Adrenal gland (tissue), 12 donors: ENCODE measurements around the gene RETSAT. TPM values are rescaled to one million over a fixed set of nuclear protein-coding genes. Genes with fewer than 3 reads are reported as not detected.

Experiments used
- DNase-seq, 7 donors: peaks; one replicate each; pipeline ENCODE4 v3.0.0-alpha.2; 2019 to 2020
- H3K27ac ChIP-seq, 5 donors: fragments of 200-600 bp; sonication (generic) in 4 of 5; 1 replicate in 3 of 5; 2 replicates in 2 of 5; pipeline versions ENCODE4 v1.5.1 to v1.8.0; 2016 to 2020; ENCODE audit warnings: mild to moderate bottlenecking in 1 of 5
- H3K27me3 ChIP-seq: fragments of 200-600 bp; 2 replicates; pipeline ENCODE4 v1.8.0; 2021
- H3K36me3 ChIP-seq, 2 donors: fragments of 200-600 bp; replicated peaks in 1 of 2; 1 replicate in 1 of 2; 2 replicates in 1 of 2; pipeline versions ENCODE4 v1.5.1 to v1.8.0; 2018 to 2022
- H3K4me1 ChIP-seq, 2 donors: fragments of 200-600 bp; replicated peaks in 1 of 2; 1 replicate in 1 of 2; 2 replicates in 1 of 2; pipeline versions ENCODE4 v1.5.1 to v1.8.0; 2018 to 2021
- H3K4me3 ChIP-seq, 4 donors: fragments of 200-600 bp; sonication (generic) in 3 of 4; one replicate each; pipeline ENCODE4 v1.5.1; 2016 to 2018
- H3K9me3 ChIP-seq, 3 donors: fragments of 200-600 bp; sonication (generic) in 1 of 3; replicated peaks in 1 of 3; 1 replicate in 2 of 3; 2 replicates in 1 of 3; pipeline versions ENCODE4 v1.5.1 to v1.8.0; 2016 to 2021
- POLR2A ChIP-seq, 2 donors: fragments of 450-650 bp; IDR thresholded peaks; one replicate each; pipeline ENCODE4 v1.6.1; 2017; ENCODE audit warnings: antibody characterized with exemption in 2 of 2, mild to moderate bottlenecking in 2 of 2, moderate library complexity in 1 of 2
- WGBS, 4 donors: extraction: QIAGEN DNeasy Blood & Tissue Kit in 2 of 4; methylation state at CpG; one replicate each; pipeline versions ENCODE4 v1.1.5 to v1.1.7; 2013 to 2017; 5-methylcytosine and 5-hydroxymethylcytosine counted together
- intact Hi-C, 2 donors: fragments of 100-400 bp; cut with DNase I; formaldehyde crosslinking; loops; one replicate each; pipeline versions ENCODE4 v1.14.1 to v1.15.0; 2022 to 2023
- polyA plus RNA-seq, 3 donors: library from polyadenylated mRNA; stranded (reverse); fragments of 200-250 nt in 2 of 3; fragments of 350-450 nt in 1 of 3; fragmentation: Illumina TruSeq in 1 of 3; extraction: RNeasy Lipid Tissue Mini Kit (QIAGEN cat#74804) in 1 of 3; gene quantifications; one replicate each; pipeline ENCODE4 v1.2.3, GENCODE V29; 2013 to 2014
- total RNA-seq, 9 donors: library from RNA; depleted of rRNA in 4 of 9; stranded (reverse); fragments of >200 nt in 4 of 9; fragments of 120-200 nt in 1 of 9; fragmentation: NEBNext Ultra II Directional in 1 of 9; extraction: Animal tissue kit (Norgen Biotek cat#: 25700) in 1 of 9; gene quantifications; one replicate each; pipeline versions ENCODE4 v1.1.0 to v1.2.4, GENCODE V29; 2013 to 2023
- TF ChIP-seq, protein P1 (sequence below), 6 experiments: fragments of 450-650 bp in 4 of 6; fragments of 200-600 bp in 2 of 6; sonication (generic) in 1 of 6; IDR thresholded peaks; 1 replicate in 5 of 6; 2 replicates in 1 of 6; pipeline versions ENCODE4 v1.5.1 to v1.8.0; 2016 to 2021; ENCODE audit warnings: antibody characterized with exemption in 6 of 6, mild to moderate bottlenecking in 2 of 6, moderate library complexity in 1 of 6
- donor health status: healthy with polysubstance abuse.
- donor health status: Bipolar disorder and iron deficiency.
- donor health status: DM: yes; HTN: yes; CAD: no.
- donor health status: DM: no; HTN: no; CAD: no.
- donor health status: DM: no; HTN: no; CAD: no.
- donor health status: DM: yes; HTN: yes; CAD: no.

RETSAT gene
- total and polyA plus RNA-seq, 12 donors: 26.1 to 209 (median 126) TPM

DNA sequence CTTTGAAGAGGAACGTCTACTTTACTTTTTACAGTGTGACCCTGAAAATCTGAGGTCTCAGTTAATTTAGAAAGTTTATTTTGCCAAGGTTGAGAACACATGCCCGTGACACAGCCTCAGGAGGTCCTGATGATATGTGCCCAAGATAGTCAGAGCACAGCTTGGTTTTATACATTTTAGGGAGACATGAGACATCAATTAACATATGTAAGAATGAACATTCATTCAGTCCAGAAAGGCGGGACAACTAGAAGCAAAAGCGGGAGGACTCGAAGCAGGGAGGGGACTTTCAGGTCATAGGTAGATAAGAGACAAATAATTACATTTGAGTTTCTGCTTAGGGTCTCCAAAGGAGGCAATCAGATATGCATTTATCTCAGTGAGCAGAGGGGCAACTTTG, 23.9 kb upstream of the RETSAT start:
- H3K36me3 ChIP-seq: peaks cover 0 to 23% of the 10 kb centered on the region in 2 donors
- DNase-seq: no peak
- no peak for TF ChIP-seq POLR2A (IDR thresholded peaks at IDR 0.05)
- TF ChIP-seq, protein P1, sequence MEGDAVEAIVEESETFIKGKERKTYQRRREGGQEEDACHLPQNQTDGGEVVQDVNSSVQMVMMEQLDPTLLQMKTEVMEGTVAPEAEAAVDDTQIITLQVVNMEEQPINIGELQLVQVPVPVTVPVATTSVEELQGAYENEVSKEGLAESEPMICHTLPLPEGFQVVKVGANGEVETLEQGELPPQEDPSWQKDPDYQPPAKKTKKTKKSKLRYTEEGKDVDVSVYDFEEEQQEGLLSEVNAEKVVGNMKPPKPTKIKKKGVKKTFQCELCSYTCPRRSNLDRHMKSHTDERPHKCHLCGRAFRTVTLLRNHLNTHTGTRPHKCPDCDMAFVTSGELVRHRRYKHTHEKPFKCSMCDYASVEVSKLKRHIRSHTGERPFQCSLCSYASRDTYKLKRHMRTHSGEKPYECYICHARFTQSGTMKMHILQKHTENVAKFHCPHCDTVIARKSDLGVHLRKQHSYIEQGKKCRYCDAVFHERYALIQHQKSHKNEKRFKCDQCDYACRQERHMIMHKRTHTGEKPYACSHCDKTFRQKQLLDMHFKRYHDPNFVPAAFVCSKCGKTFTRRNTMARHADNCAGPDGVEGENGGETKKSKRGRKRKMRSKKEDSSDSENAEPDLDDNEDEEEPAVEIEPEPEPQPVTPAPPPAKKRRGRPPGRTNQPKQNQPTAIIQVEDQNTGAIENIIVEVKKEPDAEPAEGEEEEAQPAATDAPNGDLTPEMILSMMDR (IDR thresholded peaks at IDR 0.05): no peak

DNA sequence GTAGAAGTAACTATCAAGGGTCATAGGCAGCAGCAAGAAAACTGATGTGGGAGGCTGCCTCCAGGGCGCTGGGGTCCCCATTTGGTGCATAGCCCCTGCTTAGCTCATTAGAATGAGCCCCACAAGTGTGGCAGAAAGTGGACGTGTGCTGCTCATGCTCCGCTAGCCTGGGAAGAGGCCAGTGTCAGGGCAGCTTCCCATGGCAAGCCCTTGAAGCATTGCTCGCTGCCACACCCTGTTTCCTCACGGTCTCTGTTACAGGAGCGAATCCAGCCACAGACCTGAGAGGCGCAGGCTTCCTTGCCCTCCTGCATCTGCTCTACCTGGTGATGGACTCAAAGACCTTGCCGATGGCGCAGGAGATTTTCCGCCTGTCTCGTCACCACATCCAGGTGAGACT, 22.8 kb upstream of the RETSAT start:
- peaks cover 0 to 23% of the 10 kb centered on the region in 2 donors for H3K36me3 ChIP-seq
- no peaks in the 10 kb centered on the region for H3K27me3 ChIP-seq
- H3K9me3 ChIP-seq: no peaks in the 10 kb centered on the region
- no peak overlapping the region for H3K4me3 ChIP-seq
- intact Hi-C loops: no loop called here
- DNase-seq: no peak
- TF ChIP-seq, protein P1 (IDR thresholded peaks at IDR 0.05): no peak
- TF ChIP-seq POLR2A (IDR thresholded peaks at IDR 0.05): no peak
- 88 to 96% (median 94%) methylated on average over 9 to 11 of the region's 11 CpGs for WGBS, 4 donors
- no peak overlapping the region for H3K27ac ChIP-seq
- H3K4me1 ChIP-seq: no peaks in the 10 kb centered on the region

More for the DNA sequence above, 23.9 kb upstream of the RETSAT start:
- WGBS, 4 donors: 86 to 88% (median 86%) methylated on average over 5 of the region's 5 CpGs
- no peaks in the 10 kb centered on the region for H3K9me3 ChIP-seq
- H3K27me3 ChIP-seq: no peaks in the 10 kb centered on the region
- intact Hi-C loops: no loop called here
- no peak overlapping the region for H3K27ac ChIP-seq
- no peak overlapping the region for H3K4me3 ChIP-seq
- H3K4me1 ChIP-seq: no peaks in the 10 kb centered on the region

DNA sequence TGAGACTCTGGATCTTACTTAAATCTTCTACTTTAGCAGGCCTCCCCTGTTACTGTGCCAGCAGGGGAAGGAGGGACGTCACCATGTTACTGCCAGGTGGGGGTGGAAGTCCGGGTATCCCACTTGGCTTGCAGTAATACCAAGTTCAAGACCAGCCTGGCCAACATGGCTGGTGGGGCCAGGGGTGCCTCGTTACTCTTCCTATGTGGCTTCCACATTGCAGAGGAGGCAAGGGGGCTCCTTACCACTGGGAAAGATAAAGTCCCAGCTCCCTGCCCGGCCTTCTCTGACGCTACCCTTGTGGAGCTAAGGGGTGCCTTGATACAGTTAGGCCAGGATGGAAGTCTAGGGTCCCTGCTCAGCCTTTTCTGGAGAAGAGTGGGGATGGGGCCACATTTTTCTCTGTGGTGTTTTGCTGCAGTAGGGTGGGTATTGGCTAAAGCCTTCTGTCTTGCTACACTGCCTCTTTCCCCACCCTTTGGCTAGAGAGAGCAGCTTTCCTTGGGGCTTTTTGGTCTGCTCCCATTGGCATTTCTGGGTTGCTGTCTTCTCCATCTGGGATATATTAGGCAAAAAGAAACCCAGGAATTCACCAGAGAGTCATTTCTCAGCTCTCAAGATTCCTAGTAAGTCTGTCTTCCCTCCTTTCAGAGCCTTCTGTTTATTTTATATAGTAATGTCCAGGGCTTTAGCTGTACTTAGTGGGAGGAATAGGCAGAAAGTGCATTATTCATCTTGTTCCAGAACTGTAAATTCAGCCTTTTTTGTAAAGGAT, 22.1 kb upstream of the RETSAT start:
- intact Hi-C loops: no loop called here
- Histone ChIP-seq H3K4me1 (no peaks in the 10 kb centered on the region), H3K4me3 (no peak overlapping the region), H3K27ac (no peak overlapping the region), H3K27me3 (no peaks in the 10 kb centered on the region), H3K36me3 (peaks cover 0 to 23% of the 10 kb centered on the region in 2 donors), H3K9me3 (no peaks in the 10 kb centered on the region)
- no peak for TF ChIP-seq POLR2A (IDR thresholded peaks at IDR 0.05)
- TF ChIP-seq, protein P1 (IDR thresholded peaks at IDR 0.05): no peak
- DNase-seq: no peak
- WGBS, 4 donors: 91 to 95% (median 93%) methylated on average over 4 to 5 of the region's 5 CpGs

DNA sequence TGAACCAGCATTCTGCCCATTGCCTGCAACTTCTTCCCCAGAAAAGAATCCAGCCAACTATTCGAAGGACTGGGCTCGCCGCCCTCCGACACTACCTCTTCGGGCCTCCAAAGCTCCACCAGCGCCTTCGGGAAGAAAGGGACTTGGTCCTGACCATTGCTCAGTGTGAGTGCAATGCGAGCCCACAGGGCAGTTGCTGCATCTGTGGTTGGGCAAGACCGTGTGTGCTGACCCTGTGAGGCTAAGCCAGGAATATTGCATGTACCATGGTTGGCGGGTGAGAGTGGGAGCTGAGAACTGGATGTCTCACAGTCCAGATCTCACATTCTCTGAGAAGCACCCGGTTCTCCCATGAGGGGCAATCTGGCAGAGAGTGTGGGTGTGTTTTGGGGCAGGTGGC, 16.7 kb upstream of the RETSAT start:
- 94 to 99% (median 94%) methylated on average over 11 of the region's 11 CpGs for WGBS, 4 donors
- Histone ChIP-seq H3K27ac (no peak overlapping the region), H3K4me1 (no peaks in the 10 kb centered on the region), H3K36me3 (no peaks in the 10 kb centered on the region), H3K27me3 (no peaks in the 10 kb centered on the region), H3K9me3 (no peaks in the 10 kb centered on the region), H3K4me3 (no peak overlapping the region)
- DNase-seq: no peak
- intact Hi-C loops: no loop called here
- TF ChIP-seq, protein P1 (IDR thresholded peaks at IDR 0.05): no peak
- no peak for TF ChIP-seq POLR2A (IDR thresholded peaks at IDR 0.05)
